ENCODE results near the gene MAP1B.

MAP1B gene

DNA sequence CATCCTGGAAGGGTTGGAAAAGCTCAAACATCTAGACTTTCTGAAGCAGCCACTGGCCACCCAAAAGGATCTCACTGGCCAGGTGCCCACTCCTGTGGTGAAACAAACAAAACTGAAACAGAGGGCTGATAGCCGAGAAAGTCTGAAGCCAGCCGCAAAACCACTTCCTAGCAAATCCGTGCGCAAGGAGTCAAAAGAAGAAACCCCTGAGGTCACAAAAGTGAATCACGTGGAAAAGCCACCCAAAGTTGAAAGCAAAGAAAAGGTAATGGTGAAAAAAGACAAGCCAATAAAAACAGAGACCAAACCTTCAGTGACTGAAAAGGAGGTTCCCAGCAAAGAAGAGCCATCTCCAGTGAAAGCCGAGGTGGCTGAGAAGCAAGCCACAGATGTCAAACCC is 87.6 kb downstream of the MAP1B start:
- DNase-seq (ENCODE audit: low read depth) = no peak

DNA sequence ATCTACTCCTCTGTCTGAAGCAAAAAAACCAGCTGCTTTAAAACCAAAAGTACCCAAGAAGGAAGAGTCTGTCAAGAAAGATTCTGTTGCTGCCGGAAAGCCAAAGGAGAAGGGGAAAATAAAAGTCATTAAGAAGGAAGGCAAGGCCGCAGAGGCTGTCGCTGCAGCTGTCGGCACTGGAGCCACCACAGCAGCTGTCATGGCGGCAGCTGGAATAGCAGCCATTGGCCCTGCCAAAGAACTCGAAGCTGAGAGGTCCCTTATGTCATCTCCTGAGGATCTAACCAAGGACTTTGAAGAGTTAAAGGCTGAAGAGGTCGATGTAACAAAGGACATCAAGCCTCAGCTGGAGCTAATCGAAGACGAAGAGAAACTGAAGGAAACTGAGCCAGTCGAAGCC is 88.3 kb downstream of the MAP1B start:
- no peak for DNase-seq (ENCODE audit: low read depth)

DNA sequence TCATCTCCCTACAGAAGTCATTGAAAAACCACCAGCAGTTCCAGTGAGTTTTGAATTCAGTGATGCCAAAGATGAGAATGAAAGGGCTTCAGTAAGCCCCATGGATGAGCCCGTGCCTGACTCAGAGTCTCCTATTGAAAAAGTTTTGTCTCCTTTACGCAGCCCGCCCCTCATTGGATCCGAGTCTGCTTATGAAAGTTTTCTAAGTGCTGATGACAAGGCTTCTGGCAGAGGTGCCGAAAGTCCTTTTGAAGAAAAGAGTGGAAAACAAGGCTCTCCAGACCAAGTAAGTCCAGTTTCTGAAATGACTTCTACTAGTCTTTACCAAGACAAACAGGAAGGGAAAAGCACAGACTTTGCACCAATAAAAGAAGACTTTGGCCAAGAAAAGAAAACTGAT is 90.1 kb downstream of the MAP1B start:
- DNase-seq (ENCODE audit: low read depth) = no peak

- DNase-seq (ENCODE audit: low read depth) = no peak
Measured at GRCh38 chr5:72199681-72200080, 92.4 kb downstream of the MAP1B start.

GRCh38 chr5:72202331-72202825 is 95.1 kb downstream of the MAP1B start:
- no peak for DNase-seq (ENCODE audit: low read depth)

- DNase-seq (ENCODE audit: low read depth) = no peak
Measured at GRCh38 chr5:72203251-72203845, 96.1 kb downstream of the MAP1B start.

GRCh38 chr5:72204946-72205345 is 97.7 kb downstream of the MAP1B start:
- DNase-seq (ENCODE audit: low read depth) = no peak

DNA sequence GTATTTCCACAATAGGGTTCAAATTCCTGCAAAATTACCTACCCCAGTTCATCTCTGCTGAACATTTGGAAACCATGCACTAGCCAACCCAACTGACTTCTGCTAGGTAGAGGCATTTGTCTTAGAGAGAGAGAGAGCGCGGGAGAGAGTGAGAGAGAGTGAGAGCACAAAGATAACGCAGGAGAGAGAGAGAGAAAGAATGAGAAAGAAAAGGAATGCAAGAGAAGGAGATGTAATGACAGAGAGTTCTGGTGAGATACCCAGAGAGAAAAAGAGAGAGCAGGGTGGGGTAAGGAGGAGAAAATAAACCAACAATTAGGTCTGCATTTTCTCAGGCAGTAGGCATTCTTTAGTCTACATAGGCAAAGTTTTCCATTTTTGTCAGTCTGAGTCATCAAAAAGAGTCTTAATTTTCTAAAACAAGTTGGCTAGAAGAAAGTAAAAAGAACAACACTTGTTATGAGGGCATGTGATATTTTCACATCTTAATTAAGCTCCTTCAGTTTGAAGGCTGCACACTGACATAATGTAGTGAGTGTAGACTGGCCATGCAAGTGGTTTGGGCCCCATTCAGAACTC is 98.2 kb downstream of the MAP1B start:
- DNase-seq (ENCODE audit: low read depth) = no peak

GRCh38 chr5:72206160-72206559 is 98.9 kb downstream of the MAP1B start:
- DNase-seq (ENCODE audit: low read depth) = no peak

DNA sequence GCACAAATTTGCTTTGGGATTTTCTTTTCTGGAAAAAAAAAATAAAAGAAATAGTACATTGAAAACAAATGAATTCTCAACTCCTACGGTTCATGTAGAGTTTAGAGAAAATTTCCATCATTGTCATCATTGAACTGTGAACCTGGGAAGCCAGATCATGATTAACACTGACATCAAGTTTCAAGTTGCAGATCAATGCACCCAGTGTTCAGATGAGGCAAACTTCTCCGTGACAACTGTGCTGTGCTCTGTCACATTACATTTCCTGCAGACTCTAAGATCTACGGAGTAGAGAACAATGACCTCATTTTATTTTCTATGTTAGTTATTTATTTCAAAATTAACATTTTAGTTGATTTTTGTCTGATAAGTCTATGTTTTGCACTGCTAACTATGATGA is 99.7 kb downstream of the MAP1B start:
- DNase-seq (ENCODE audit: low read depth) = no peak

DNA sequence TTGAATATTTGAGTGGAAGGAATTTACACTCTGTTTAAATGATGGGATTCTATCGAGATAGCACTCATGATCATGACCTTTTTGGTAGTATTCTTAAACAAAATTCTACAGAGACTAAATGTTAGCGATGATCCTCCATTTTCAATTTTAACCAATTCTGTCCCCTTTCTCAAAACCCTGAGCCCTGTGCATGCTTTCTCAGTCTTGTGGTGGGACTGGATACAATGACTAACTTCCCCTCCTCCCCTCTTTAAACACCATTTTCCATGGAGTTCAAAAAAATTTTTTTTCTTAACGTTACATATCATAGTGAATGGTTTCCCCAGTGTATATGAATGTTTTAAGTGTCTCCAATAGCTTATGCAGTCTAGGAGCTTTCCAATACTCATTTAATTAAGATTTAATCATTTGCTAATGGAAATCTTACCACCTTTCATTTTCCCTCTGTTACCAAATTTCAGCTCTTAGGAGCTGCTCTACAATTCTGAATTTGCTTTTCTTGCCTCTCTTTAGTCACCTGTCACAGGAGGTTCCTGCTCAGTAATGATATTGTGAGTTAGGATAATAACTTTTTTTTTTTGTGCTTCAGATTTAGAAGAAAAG is 101.2 kb downstream of the MAP1B start:
- no peak for DNase-seq (ENCODE audit: low read depth)

- DNase-seq (ENCODE audit: low read depth) = no peak
Measured at GRCh38 chr5:72209147-72210115, 102.2 kb downstream of the MAP1B start.

DNA sequence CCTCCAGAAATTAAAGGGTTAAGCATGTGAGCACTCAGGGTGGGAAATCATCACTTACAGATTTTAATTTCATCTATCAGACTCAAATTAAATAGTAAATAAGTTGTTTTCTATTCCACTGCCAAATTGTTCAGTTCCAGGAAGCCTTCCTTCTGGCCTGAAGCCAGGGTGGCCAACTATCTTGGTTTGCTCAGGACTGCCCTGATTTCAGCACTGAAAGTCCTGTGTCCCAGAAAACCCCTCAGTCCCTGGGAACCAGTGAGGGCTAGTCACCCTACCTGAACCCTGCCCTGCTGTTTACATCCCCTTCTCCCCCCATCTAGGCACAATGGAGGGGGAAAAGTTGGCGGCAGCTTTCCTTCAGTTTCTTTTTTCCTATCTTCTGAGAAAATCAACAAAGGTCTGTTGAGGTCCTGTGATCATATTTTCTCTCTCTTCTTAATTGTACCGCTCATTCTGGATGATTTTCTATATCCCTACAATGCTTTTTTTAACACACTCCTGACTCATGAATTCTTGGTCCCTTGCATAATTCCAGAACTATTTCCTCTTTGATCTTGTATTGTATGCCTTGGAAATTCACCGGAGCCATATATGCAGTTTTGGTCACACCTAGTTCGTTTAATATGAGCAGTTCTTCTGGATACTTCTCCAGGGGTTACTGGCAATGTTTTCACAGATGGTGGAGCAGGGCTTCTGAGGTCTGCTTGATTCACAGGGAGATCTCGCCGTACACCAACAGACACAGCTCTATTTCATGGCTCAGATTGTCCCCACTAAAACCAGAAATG is 103.8 kb downstream of the MAP1B start:
- peak; percentile 39 for DNase-seq (ENCODE audit: low read depth)

- DNase-seq (ENCODE audit: low read depth) = no peak
Measured at GRCh38 chr5:72212171-72212570, 104.9 kb downstream of the MAP1B start.

GRCh38 chr5:72213482-72213881 is 106.2 kb downstream of the MAP1B start:
- DNase-seq (ENCODE audit: low read depth) = no peak

DNA sequence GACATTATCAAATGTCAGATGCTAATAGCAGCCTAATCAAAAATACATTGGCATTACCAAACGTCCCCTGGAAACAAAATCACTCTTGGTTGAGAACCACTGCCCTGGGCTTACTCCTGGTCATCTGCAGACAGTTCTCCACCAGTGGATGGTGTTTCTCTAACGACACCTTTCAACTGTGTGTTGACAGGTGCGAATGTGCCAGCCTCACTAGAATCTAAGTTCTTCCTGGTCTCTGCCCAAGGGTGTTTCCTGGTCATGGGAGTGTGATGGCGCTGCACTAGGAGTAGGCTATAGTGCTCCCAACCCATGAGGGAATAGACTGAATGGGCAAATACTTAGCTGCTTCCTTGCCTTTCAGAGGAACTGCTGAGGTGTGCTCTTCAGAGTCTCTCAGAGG is 106.9 kb downstream of the MAP1B start:
- DNase-seq (ENCODE audit: low read depth) = no peak

GRCh38 chr5:72216756-72217155 is 109.5 kb downstream of the MAP1B start:
- DNase-seq (ENCODE audit: low read depth) = no peak

DNA sequence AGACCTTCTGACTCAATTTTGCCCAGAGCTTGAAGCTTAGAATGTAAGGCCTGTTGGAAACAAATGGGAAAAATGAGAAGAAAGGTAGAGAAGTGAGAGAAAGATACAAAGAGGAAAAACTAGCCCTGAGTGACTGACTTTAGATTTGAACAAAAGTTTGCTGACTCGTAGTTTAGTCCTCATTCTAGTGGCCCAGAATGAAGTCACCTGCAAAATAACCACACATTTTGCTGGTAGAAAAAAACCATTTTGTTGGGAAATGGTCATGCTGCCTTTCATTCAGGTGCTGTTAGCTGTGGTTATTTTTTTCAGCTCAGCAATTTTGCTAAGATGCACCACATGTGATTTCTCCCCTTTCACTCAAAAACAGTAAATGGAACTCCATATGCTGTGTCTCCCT is 113.8 kb downstream of the MAP1B start:
- no peak for DNase-seq (ENCODE audit: low read depth)

DNA sequence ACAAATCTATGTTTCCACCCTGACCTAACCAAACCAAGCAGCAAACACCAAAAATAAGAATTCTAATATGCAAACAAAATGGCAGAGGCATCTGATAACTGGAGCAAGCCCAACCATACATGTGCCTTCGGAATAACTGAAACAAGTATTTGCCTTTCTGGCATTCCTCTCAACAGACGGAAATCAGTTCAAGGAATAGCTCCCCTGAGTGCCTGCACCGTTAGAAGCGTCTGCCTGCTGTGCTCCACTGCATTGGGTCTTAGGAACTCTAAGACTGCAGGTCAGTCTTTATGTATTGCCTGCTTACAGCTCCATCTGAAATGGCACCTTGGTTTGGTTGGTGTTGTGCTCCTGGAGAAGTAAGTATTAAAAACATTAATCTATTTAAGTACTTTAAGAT is 114.3 kb downstream of the MAP1B start:
- DNase-seq (ENCODE audit: low read depth) = no peak

DNA sequence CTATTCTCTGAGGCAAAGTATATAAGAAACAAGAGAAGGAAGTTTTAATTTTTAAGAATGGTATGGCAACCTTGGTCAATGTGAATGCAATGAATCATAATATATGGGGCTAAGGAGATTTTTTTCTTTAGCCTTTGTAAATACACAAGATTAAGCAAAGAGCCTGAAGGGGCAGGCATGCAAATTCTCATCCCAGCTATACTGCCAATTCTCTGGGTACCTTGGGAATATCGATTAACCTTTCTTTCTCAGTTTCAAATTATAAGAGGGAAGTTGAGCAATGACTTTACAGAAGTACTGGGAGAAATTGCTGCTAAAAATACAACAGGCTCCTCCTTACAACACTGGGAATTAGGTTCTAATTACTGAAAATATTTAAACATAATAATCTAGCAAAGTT is 115.2 kb downstream of the MAP1B start:
- peak; percentile 87 for DNase-seq (ENCODE audit: low read depth)

- no peak for DNase-seq (ENCODE audit: low read depth)
Measured at GRCh38 chr5:72223371-72223770, 116.1 kb downstream of the MAP1B start.

GRCh38 chr5:72224946-72225463 is 117.7 kb downstream of the MAP1B start:
- peak; percentile 83 for DNase-seq (ENCODE audit: low read depth)
